Activated naive CD8-positive, alpha-beta T cell treated with anti-CD3 and anti-CD28 coated beads, Interleukin-2, amount 50 U/mL, for 24 hours (primary cell): ENCODE measurements around the gene ABHD15.
"Not testable (repeated sequence)": the region's sequence is repeated elsewhere in the genome, so short reads cannot be mapped to it uniquely, and the experiment has no call there.

Source experiments
- ATAC-seq: fragments of 150-1000 bp; cut with Tn5 transposase; one replicate; pipeline ENCODE4 v1.10.0; 2021
- DNase-seq: peaks from one replicate; pipeline ENCODE4 v3.0.0; 2021
- H3K27ac Mint-ChIP-seq: one replicate; pipeline ENCODE4 v1.8.0; 2021; ENCODE audit warnings: mild to moderate bottlenecking, mixed read lengths
- H3K27me3 Mint-ChIP-seq: one replicate; pipeline ENCODE4 v1.8.0; 2021; ENCODE audit warnings: mixed read lengths
- H3K36me3 Mint-ChIP-seq: one replicate; pipeline ENCODE4 v1.8.0; 2021; ENCODE audit warnings: low read depth, mixed read lengths
- H3K4me1 Mint-ChIP-seq: one replicate; pipeline ENCODE4 v1.8.0; 2021; ENCODE audit warnings: mixed read lengths
- H3K4me3 Mint-ChIP-seq: one replicate; pipeline ENCODE4 v1.8.0; 2021; ENCODE audit warnings: mild to moderate bottlenecking, moderate library complexity, mixed read lengths
- H3K9me3 Mint-ChIP-seq: one replicate; pipeline ENCODE4 v1.8.0; 2021; ENCODE audit warnings: mixed read lengths

Gene ABHD15

DNA sequence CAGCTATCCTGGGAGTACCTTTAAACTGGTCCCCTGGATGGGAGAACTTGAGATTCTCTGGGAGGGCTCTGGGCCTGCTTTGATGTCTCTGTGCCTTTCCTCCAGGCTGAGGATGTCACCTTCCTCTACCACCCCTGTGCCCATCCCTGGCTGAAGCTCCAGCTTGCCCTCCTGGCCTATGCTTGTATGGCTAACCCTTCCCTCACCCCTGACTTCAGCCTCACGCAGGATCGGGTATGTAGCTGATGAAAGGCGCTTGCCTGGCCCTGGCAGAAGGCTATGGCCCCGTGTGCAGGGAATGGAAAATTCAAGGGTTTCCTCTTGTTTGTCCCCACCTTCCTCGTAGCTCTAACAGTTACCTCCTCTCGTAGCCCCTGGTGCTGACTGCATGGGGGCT lies 4.6 kb upstream of the ABHD15 start:
- Mint-ChIP-seq H3K4me3 (no peak overlapping the region), H3K27ac (no peak overlapping the region)

DNA sequence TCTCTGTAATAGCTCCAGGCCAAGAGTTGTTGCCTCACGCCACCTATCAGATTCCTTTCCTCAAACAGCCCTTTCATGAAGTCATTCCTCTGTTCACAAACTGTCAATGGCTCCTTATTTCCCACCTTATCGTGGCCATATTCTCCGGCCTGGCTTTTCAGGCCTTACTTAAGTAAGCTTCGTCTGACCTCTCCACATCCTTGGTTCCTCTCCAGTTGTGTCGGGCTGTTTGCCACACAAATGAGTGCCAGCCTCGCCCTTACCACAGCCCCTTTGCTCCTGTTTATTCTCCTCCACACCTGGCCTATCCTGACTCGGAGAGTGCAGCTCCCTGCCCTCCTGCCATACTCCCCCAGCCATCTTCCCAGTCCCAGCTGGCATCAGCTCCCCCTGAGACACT lies 3.7 kb upstream of the ABHD15 start:
- DNase-seq (no peak), ATAC-seq (no peak)
- Mint-ChIP-seq H3K36me3 (peaks cover 9% of the 10 kb centered on the region), H3K9me3 (no peaks in the 10 kb centered on the region), H3K4me1 (peaks cover 23% of the 10 kb centered on the region), H3K4me3 (no peak overlapping the region), H3K27me3 (no peaks in the 10 kb centered on the region), H3K27ac (no peak overlapping the region)

More for the DNA sequence above, 4.6 kb upstream of the ABHD15 start:
- ATAC-seq (no peak), DNase-seq (no peak)
- peaks cover 9% of the 10 kb centered on the region for H3K36me3 Mint-ChIP-seq
- no peaks in the 10 kb centered on the region for H3K9me3 Mint-ChIP-seq
- H3K27me3 Mint-ChIP-seq: no peaks in the 10 kb centered on the region
- peaks cover 16% of the 10 kb centered on the region for H3K4me1 Mint-ChIP-seq

DNA sequence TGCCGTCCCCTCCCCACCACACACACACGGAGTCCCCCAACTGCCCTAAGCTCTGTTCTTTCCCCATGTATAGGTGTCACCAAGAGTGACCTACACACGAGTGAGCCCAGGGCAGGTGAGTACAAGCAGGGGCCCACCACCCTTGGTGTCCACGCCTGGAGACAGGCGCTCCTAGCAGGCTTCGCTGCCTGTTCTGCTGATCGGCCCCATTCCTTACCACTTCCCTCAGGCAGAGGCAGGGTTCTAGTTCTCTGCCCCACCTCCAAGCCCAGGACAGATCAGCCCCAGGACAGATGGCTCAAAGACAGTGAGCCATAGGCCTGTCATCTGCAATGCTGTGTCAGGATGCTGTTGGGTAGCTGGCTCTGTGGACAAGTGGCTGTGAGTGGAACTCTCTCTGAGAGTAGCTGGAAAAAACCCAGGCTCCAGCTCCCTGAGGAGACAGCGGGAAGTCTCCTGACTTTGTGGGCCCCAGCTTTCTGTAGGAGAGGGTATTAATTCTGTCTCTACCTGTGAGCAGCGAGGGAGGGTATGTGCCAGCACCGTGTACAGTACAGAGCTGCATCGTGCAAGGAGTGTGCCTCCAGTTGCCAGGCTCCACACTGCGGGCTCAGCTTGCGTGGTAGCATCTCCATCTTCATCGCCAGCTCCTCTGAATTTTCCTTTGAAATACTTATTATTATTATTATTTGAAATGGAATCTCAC lies 2.6 kb upstream of the ABHD15 start:
- Mint-ChIP-seq H3K27ac (peak overlapping the region; percentile 73), H3K9me3 (no peaks in the 10 kb centered on the region), H3K36me3 (peaks cover 6% of the 10 kb centered on the region), H3K4me3 (peak overlapping the region; percentile 94), H3K4me1 (peaks cover 31% of the 10 kb centered on the region), H3K27me3 (no peaks in the 10 kb centered on the region)
- ATAC-seq (no peak), DNase-seq (no peak)

DNA sequence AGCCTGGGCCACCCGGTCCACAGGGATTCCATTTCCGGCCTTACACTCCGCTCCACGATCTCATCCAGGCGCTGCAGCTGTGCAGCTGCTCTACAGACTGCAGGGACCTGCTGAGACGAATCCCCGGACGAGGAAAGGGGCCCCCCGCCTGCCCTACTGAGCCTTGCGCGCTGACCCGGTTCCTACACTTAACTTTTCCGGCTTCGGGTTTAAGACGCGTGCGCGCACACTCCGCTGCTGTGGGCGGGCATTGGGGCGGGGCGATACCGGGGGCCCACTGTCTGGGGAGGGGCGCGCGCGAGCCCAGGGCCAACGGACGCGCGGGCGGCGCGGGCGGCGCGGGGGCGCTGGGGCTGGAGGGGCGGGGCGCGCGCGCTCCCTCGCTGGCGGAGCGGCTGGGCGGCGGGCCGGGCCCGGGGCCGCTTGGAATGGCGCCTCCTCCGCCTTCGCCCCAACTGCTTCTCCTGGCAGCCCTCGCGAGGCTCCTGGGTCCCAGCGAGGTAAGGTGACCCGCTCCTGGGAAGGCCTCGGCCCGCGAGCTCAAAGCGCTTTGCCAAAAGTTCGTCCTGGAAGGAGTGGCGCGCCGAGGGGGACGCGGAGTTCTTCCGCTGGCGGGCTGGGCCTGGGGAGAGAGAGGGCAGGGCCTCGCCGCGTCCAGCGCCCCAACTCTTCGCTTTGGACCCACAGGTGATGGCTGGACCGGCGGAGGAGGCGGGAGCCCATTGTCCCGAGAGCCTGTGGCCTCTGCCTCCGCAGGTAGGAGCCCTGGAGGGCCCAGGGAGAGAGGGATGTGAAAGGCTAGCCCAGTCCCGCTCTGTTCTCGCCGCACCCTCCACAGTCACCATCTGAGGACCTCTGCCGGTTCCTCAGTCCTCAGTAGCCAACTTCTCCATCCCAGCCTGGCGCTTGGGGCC lies 1.8 kb upstream of the ABHD15 start, which contains the start of gene TP53I13:
TP53I13 (plus strand) TSS at position 371 of the 914 bp plus-strand sequence; CDS start at position 429, 58 bp downstream.
- ATAC-seq (peak; percentile 54), DNase-seq (peak; percentile 90)
- Mint-ChIP-seq H3K9me3 (no peaks in the 10 kb centered on the region), H3K36me3 (no peaks in the 10 kb centered on the region), H3K4me1 (peaks cover 36% of the 10 kb centered on the region), H3K27me3 (no peaks in the 10 kb centered on the region), H3K4me3 (peak within 1 kb of the TSS; percentile 94), H3K27ac (peak within 1 kb of the TSS; percentile 95)

DNA sequence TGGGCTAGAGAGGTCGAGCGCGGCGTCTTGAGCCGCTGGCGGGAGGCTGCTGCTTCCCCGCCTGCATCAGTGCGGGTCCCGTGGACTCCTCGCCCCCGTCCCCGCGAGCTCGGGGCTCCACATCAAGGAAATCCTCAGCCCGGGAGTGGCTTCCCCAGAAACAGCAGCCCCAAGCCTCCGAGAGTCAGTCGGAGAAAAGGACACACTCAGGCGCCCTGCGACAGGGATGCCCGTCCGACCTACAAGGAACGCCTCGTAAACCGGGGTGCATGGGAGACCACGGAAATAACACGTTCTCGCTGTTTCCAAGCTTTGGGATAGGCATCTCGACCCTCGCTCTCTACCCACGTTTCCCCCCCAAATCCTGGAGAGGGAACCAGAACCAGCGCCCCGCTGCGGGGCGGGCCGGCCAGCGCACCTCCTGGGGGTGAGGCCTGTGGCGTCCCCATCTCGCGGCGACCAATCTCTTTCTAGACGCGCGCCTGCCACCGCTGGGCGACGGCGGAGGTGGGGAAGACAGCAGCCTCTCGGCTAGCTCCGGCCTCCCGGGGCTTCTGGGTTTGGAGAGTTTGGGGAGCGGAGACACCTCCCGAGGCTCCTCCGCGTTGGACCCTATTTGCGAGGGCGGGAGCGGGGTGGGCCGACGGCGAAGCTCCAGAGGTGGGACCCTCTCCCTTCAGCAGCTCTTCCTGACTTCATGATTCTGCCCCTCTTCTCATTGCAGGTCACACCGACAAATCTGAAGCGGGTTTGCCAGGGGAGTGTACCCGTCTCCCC lies 905 bp upstream of the ABHD15 start:
- Mint-ChIP-seq H3K4me3 (peak overlapping the region; percentile 94), H3K9me3 (no peaks in the 10 kb centered on the region), H3K36me3 (no peaks in the 10 kb centered on the region), H3K27ac (peak overlapping the region; percentile 95), H3K27me3 (no peaks in the 10 kb centered on the region), H3K4me1 (peaks cover 32% of the 10 kb centered on the region)
- peak; percentile 84 for DNase-seq
- peak; percentile 58 for ATAC-seq

DNA sequence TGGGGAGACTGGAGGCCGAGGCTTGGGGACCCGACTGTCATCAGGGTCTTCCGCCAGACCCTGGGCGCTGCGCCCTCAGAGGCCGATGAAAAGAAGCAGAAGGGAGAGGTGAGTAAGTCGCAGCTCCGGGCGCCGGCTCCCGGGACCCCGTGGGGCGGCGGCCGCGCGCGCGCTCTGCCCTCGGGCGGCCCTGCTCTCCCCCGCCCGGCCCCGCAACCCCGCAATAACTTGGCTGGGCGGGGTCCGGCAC lies 392 bp upstream of the ABHD15 start:
- Mint-ChIP-seq H3K4me3 (peak overlapping the region; percentile 94), H3K4me1 (peaks cover 35% of the 10 kb centered on the region), H3K36me3 (peaks cover 4% of the 10 kb centered on the region), H3K27me3 (no peaks in the 10 kb centered on the region), H3K27ac (peak overlapping the region; percentile 79), H3K9me3 (no peaks in the 10 kb centered on the region)
- no peak for DNase-seq
- ATAC-seq: peak; percentile 3

DNA sequence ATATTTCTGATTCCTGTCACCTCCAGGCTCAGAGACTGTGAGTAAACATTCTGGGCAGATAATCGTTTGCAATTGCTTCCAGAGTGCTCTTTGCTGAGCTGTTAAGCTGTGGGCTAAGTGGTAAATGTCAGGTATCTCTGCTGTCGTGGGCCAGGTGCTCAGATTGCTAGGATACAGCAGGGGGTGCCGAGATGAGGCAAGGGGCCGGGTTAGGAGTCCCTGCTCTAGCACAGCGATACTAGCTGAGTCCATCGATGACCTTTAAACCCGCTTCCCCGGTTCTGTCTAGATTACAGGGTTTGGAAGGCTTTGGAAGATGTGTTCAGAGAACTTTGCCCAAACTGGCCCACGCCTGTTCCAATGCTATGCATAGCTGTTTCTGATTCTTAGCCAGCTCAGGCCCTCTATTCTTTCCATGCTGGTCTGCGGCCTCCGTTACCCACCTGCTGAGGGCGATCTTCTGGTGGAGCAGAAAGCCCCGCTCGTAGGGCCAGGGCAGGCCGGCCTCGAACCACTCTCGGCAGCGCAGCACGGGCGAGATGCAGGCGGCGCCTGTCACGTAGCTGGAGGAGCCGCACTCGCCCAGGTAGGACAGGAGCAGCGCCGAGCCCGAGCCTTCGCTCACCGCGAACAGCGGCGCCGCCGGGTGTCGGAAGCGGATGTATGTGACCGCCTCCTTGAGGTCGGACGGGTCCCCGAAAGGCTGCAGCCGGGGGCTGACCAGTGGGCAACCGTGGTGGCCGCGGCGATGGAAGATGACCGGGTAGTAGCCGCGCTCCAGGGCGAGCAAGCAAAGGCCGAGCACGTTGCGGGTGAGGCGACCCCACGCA lies 979 bp downstream of the ABHD15 start:
- Mint-ChIP-seq H3K27ac (peak overlapping the region; percentile 65), H3K4me1 (peaks cover 44% of the 10 kb centered on the region), H3K36me3 (peaks cover 6% of the 10 kb centered on the region), H3K27me3 (no peaks in the 10 kb centered on the region), H3K9me3 (no peaks in the 10 kb centered on the region), H3K4me3 (peak overlapping the region; percentile 94)
- DNase-seq (peak; percentile 62), ATAC-seq (peak; percentile 8)

DNA sequence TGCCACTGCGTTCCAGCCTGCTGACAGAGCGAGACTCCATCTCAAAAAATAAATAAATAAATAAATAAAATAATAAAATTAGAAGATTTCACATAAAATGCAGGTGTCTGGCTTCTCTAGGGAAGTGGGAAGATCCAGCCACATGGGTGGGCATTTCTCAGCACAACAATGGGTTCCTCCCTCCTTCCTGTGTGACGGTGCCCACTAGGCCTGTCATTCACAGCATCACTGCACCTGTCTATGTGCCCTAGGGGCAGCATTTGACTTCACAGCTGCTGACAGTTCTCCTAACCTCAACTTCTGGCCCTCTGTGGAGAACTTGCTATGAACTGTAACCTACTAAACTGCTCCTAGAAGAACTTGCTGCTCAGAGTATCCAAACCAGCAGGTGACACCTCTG lies 3.0 kb downstream of the ABHD15 start:
- Mint-ChIP-seq H3K4me1 (peaks cover 48% of the 10 kb centered on the region), H3K27ac (peak overlapping the region; percentile 49), H3K36me3 (peaks cover 8% of the 10 kb centered on the region), H3K27me3 (no peaks in the 10 kb centered on the region), H3K4me3 (no peak overlapping the region), H3K9me3 (no peaks in the 10 kb centered on the region)
- ATAC-seq (no peak), DNase-seq (no peak)

DNA sequence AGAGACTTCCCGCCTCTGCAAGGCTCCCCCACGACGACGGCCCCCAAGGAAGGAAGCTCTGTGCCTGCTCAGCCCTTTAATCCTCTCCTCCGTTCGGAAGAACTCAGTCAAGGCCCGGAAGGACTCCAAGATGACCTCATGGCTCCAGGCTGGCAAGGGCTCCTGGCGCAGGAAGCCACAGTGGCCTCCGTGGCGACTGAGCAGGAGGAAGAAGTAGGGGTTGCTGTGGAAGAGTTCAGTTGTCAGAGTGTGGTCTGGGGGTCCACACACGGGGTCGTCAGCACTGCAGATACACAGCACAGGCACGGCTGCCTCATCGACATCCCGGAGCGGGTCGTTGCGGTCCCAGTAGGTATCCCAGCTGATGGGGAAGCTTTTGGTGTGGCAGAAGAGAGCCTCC lies 4.2 kb downstream of the ABHD15 start:
- Mint-ChIP-seq H3K36me3 (peaks cover 8% of the 10 kb centered on the region), H3K27ac (peak overlapping the region; percentile 36), H3K4me3 (no peak overlapping the region), H3K4me1 (peaks cover 54% of the 10 kb centered on the region), H3K27me3 (no peaks in the 10 kb centered on the region), H3K9me3 (no peaks in the 10 kb centered on the region)
- ATAC-seq (no peak), DNase-seq (no peak)

DNA sequence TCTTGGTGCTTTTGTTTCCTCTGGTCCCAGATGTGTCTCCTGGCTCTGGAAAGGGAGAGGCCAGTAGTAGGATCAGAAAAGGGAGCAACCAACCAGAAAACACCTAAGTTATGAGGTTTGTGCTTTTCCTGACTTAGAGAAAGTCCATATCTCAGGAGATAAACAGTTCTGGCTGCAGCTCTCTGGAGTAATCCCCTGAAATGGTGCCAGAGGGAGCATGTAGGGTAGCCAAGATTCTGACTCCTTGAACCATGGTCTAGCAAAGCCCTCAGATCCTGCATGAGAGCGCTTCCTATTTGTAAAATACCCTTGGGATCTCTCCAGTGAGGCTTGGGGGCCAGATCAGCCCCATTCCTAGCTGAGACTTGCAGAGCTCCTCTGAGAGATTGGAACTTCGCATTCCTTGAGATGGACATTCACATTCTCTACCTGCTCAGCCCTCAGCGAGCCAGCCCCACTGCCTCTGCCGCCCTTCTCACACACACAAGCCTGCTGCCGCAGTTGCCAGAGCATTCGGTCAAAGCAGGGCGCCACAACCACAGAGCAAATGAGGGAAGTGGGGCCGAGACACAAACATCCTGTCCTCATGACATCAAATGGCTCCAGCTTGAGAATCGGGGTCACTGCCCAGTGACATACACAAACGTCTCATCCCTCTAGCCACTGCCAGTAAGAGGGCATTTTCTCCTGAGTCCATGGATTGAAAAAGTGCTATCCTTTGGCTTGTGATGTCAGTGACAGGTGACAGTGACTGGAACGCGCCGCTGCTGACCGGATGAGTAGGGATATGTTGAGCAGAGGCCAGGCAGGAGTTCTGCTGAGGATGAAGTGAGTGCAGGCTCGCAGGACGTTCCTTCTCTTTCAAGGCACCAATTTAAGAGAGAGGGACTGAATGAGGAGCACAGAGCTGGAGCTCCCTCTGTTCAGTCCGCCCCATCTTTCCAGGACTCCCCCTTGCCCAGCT lies 5.0 kb downstream of the ABHD15 start:
- H3K36me3 Mint-ChIP-seq: peaks cover 8% of the 10 kb centered on the region
- H3K27ac Mint-ChIP-seq: no peak overlapping the region
- DNase-seq: no peak
- H3K27me3 Mint-ChIP-seq: no peaks in the 10 kb centered on the region
- H3K4me1 Mint-ChIP-seq: peaks cover 62% of the 10 kb centered on the region
- H3K4me3 Mint-ChIP-seq: no peak overlapping the region
- no peak for ATAC-seq
- H3K9me3 Mint-ChIP-seq: no peaks in the 10 kb centered on the region

DNA sequence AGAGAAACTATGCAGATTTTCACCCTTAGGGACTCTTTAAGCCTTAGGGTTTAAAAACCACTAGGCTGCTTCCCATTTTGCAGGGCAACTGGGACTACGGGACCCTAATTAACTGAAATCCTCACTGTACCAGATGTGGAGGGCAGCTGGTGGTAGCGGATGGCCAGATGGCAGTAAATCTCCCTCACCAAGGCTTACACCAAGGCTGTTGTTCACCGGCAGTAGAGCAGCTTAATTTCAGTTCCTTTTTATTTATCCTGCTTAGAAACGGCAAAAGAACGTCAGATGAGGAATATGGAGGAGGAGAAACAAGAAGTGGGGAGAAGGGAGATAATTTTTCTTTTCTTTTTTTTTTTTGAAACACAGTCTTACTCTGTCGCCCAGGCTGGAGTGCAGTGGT lies 6.5 kb downstream of the ABHD15 start:
- no peak for DNase-seq
- Mint-ChIP-seq H3K9me3 (no peaks in the 10 kb centered on the region), H3K27ac (no peak overlapping the region), H3K4me3 (no peak overlapping the region), H3K36me3 (peaks cover 8% of the 10 kb centered on the region), H3K27me3 (no peaks in the 10 kb centered on the region), H3K4me1 (peaks cover 54% of the 10 kb centered on the region)
- ATAC-seq: no peak

DNA sequence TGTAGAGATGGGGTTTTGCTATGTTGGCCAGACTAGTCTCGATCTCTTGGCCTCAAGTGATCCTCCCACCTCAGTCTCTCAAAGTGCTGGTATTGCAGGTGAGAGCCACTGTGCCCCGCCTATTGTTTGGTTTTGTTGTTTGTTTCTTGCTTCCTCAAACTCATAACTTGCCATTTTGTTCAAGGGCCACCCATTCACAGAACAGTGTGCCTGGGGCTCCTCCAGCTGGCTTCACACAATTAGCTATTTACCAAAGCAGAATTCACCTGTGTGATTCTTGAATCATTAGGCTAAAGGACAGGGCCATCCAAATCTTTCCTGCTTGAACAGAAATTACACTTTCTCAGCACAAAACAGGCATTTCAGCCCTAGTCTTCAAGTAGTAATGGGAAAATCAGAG lies 7.2 kb downstream of the ABHD15 start:
- ATAC-seq: no peak
- H3K4me3 Mint-ChIP-seq: no peak overlapping the region
- H3K27me3 Mint-ChIP-seq: no peaks in the 10 kb centered on the region
- H3K9me3 Mint-ChIP-seq: no peaks in the 10 kb centered on the region
- peaks cover 8% of the 10 kb centered on the region for H3K36me3 Mint-ChIP-seq
- no peak overlapping the region for H3K27ac Mint-ChIP-seq
- no peak for DNase-seq
- H3K4me1 Mint-ChIP-seq: peaks cover 51% of the 10 kb centered on the region

DNA sequence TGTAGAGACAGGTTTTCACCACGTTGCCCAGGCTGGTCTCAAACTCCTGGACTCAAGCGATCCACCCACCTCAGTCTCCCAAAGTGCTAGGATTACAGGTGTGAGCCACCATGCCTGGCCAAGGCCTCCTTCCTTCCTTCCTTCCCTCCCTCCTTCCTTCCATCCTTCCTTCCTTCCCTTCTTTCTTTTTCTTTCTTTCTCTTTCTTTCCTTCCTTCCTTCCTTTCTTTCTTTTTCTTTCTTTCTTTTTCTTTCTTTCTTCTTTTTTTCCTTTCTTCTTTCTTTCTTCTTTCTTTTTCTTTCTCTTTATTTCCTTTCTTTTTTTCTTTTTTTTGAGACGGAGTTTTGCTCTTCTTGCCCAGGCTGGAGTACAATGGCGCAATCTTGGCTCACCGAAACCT lies 8.7 kb downstream of the ABHD15 start:
- H3K36me3 Mint-ChIP-seq: not testable (repeated sequence)

More for the DNA sequence above, 8.7 kb downstream of the ABHD15 start:
- ATAC-seq, H3K9me3 Mint-ChIP-seq, DNase-seq, H3K4me3 Mint-ChIP-seq, H3K27me3 Mint-ChIP-seq: not testable (repeated sequence)
- Mint-ChIP-seq H3K4me1 (peaks cover 41% of the 10 kb centered on the region), H3K27ac (peak overlapping the region; percentile 7)
